Right lobe of liver (tissue), 6 donors: Measurements from ENCODE around the gene TBC1D24. TPM values are rescaled to one million over a fixed set of nuclear protein-coding genes. Genes with fewer than 3 reads are reported as not detected.
"Not testable (repeated sequence)": the region's sequence is repeated elsewhere in the genome, so short reads cannot be mapped to it uniquely, and the experiment has no call there.

Experiments
- ATAC-seq, 4 donors: fragments of 200-7000 bp; cut with Tn5 transposase; one replicate each; pipeline ENCODE4 v1.9.1; 2020; ENCODE audit warnings: mild to moderate bottlenecking in 4 of 4, moderate library complexity in 4 of 4
- DNase-seq, 3 donors: peaks; one replicate each; pipeline ENCODE4 v3.0.0-alpha.2; 2020
- H3K27ac ChIP-seq, 3 donors: fragments of 200-600 bp; one replicate each; pipeline ENCODE4 v1.8.0; 2022
- H3K27me3 ChIP-seq, 2 donors: fragments of 200-600 bp; one replicate each; pipeline ENCODE4 v1.8.0; 2022
- H3K36me3 ChIP-seq, 4 donors: fragments of 200-600 bp; sonication (generic) in 1 of 4; one replicate each; pipeline versions ENCODE4 v1.5.1 to v1.8.0; 2017 to 2022; ENCODE audit warnings: control low read depth in 1 of 4
- H3K4me1 ChIP-seq, 4 donors: fragments of 200-600 bp; sonication (generic) in 1 of 4; one replicate each; pipeline versions ENCODE4 v1.5.1 to v1.8.0; 2017 to 2022; ENCODE audit warnings: control low read depth in 1 of 4
- H3K4me3 ChIP-seq, 3 donors: fragments of 200-600 bp; one replicate each; pipeline ENCODE4 v1.8.0; 2022
- H3K9me3 ChIP-seq, 4 donors: fragments of 200-600 bp; sonication (generic) in 1 of 4; one replicate each; pipeline versions ENCODE4 v1.5.1 to v1.8.0; 2017 to 2022; ENCODE audit warnings: control low read depth in 1 of 4
- CTCF ChIP-seq, 4 donors: fragments of 200-600 bp in 3 of 4; fragments of 450-650 bp in 1 of 4; IDR thresholded peaks; one replicate each; pipeline versions ENCODE4 v1.5.1 to v1.8.0; 2016 to 2022; ENCODE audit warnings: antibody characterized with exemption in 4 of 4, mild to moderate bottlenecking in 2 of 4
- POLR2A ChIP-seq: fragments of 450-650 bp; IDR thresholded peaks from one replicate; pipeline ENCODE4 v1.6.1; 2017; ENCODE audit warnings: antibody characterized with exemption, mild to moderate bottlenecking
- WGBS: methylation state at CpG from one replicate; pipeline ENCODE4 v1.1.6; 2018; ENCODE audit warnings: low coverage, low lambda C conversion rate; ENCODE audit not compliant: insufficient coverage; ENCODE audit errors: missing lambda C conversion rate; 5-methylcytosine and 5-hydroxymethylcytosine counted together
- intact Hi-C, 2 donors: fragments of 100-400 bp; cut with DNase I; formaldehyde crosslinking; loops; one replicate each; pipeline versions ENCODE4 v1.11.2 to v1.14.1; 2022
- total RNA-seq, 6 experiments: library from RNA; depleted of rRNA in 2 of 6; stranded (reverse); fragments of >200 nt in 2 of 6; fragmentation: NEBNext Ultra II Directional in 3 of 6; extraction: Animal tissue kit (Norgen Biotek cat#: 25700) in 3 of 6; gene quantifications; one replicate each; pipeline versions ENCODE4 v1.1.0 to v1.2.4, GENCODE V29; 2016 to 2023
- donor health status: DM: no; HTN: yes; CAD: no.
- donor health status: DM: no; HTN: no; CAD: no.
- donor health status: DM: no; HTN: no; CAD: no.
- donor health status: DM: no; HTN: yes; CAD: no.
- donor health status: DM: no; HTN: yes; CAD: no.

Gene TBC1D24
- total RNA-seq, 6 experiments from 2014 or later: 14.9 to 22.7 (median 17.5) TPM

GRCh38 chr16:2530629-2531318 lies 55.8 kb downstream of the TBC1D24 start:
- peak overlapping the region in 2 of 3 donors; percentile 92 to 99 for H3K27ac ChIP-seq
- H3K4me1 ChIP-seq: peaks cover 0 to 19% (median 4%) of the 10 kb centered on the region in 4 donors
- no peak overlapping the region for H3K4me3 ChIP-seq
- intact Hi-C loops: no loop called here
- DNase-seq (peak in 1 of 3 donors; percentile 57), ATAC-seq (no peak)
- no peaks in the 10 kb centered on the region for H3K27me3 ChIP-seq
- no peaks in the 10 kb centered on the region for H3K9me3 ChIP-seq
- no CpG with 5 or more reads among the region's 14 CpGs for WGBS
- peaks cover 0 to 16% (median 4%) of the 10 kb centered on the region in 4 donors for H3K36me3 ChIP-seq
- TF ChIP-seq POLR2A (no peak), CTCF (IDR thresholded peaks at IDR 0.05) (no peak)

- DNase-seq (no peak), ATAC-seq (no peak)
- Histone ChIP-seq H3K27me3 (no peaks in the 10 kb centered on the region), H3K4me3 (peak within 1 kb of the TSS; percentile 40 to 61 (median 52)), H3K36me3 (peaks cover 0 to 16% (median 4%) of the 10 kb centered on the region in 4 donors), H3K27ac (peak within 1 kb of the TSS; percentile 92 to 99 (median 93)), H3K9me3 (no peaks in the 10 kb centered on the region), H3K4me1 (peaks cover 0 to 19% (median 4%) of the 10 kb centered on the region in 4 donors)
- TF ChIP-seq CTCF (IDR thresholded peaks at IDR 0.05): no peak
- TF ChIP-seq POLR2A: no peak
- WGBS: 27% methylated on average over 5 of the region's 11 CpGs
- intact Hi-C loops: no loop called here
Observed at GRCh38 chr16:2531371-2531695, 56.4 kb downstream of the TBC1D24 start, which contains the start of gene CEMP1. Gene CEMP1 (minus strand): TSS chr16:2531408. CDS start chr16:2531073, 335 bp downstream.

- TF ChIP-seq POLR2A (peak; percentile 55), CTCF (IDR thresholded peaks at IDR 0.05) (no peak)
- intact Hi-C loops: no loop called here
- WGBS: 0% methylated on average over 24 of the region's 84 CpGs
Observed at GRCh38 chr16:2531696-2532493, 57.0 kb downstream of the TBC1D24 start.

GRCh38 chr16:2532494-2533141 lies 57.7 kb downstream of the TBC1D24 start:
- WGBS: under 1% methylated on average over 28 of the region's 37 CpGs
- peak; percentile 42 to 64 (median 58) for ATAC-seq
- intact Hi-C loops: no loop called here

More at GRCh38 chr16:2531696-2532493, 57.0 kb downstream of the TBC1D24 start:
- Histone ChIP-seq H3K27ac (peak overlapping the region; percentile 92 to 99 (median 93)), H3K27me3 (no peaks in the 10 kb centered on the region), H3K9me3 (no peaks in the 10 kb centered on the region), H3K4me3 (peak overlapping the region; percentile 40 to 61 (median 52)), H3K4me1 (peaks cover 0 to 18% (median 3%) of the 10 kb centered on the region in 4 donors), H3K36me3 (peaks cover 0 to 16% (median 4%) of the 10 kb centered on the region in 4 donors)
- ATAC-seq (peak; percentile 89 to 94 (median 92)), DNase-seq (peak; percentile 99)

GRCh38 chr16:2533142-2533755 lies 58.3 kb downstream of the TBC1D24 start:
- ATAC-seq, H3K36me3 ChIP-seq, H3K27me3 ChIP-seq, intact Hi-C loops, H3K9me3 ChIP-seq: not testable (repeated sequence)
- Histone ChIP-seq H3K4me3 (peak overlapping the region; percentile 40 to 61 (median 52)), H3K4me1 (peaks cover 0 to 14% (median 0%) of the 10 kb centered on the region in 4 donors), H3K27ac (peak overlapping the region; percentile 92 to 99 (median 93))
- peak in 1 of 3 donors; percentile 45 for DNase-seq
- 3% methylated on average over 6 of the region's 16 CpGs for WGBS

More at GRCh38 chr16:2532494-2533141, 57.7 kb downstream of the TBC1D24 start:
- H3K27ac ChIP-seq: peak overlapping the region; percentile 92 to 99 (median 93)
- peaks cover 0 to 14% (median 0%) of the 10 kb centered on the region in 4 donors for H3K4me1 ChIP-seq
- H3K27me3 ChIP-seq: no peaks in the 10 kb centered on the region
- H3K9me3 ChIP-seq: no peaks in the 10 kb centered on the region
- peak; percentile 78 to 91 (median 89) for DNase-seq
- TF ChIP-seq CTCF (IDR thresholded peaks at IDR 0.05) (no peak), POLR2A (peak; percentile 61)
- peaks cover 0 to 16% (median 4%) of the 10 kb centered on the region in 4 donors for H3K36me3 ChIP-seq
- peak overlapping the region; percentile 40 to 61 (median 52) for H3K4me3 ChIP-seq
